Measurements from ENCODE around the gene LHFPL6.

LHFPL6 gene

DNA sequence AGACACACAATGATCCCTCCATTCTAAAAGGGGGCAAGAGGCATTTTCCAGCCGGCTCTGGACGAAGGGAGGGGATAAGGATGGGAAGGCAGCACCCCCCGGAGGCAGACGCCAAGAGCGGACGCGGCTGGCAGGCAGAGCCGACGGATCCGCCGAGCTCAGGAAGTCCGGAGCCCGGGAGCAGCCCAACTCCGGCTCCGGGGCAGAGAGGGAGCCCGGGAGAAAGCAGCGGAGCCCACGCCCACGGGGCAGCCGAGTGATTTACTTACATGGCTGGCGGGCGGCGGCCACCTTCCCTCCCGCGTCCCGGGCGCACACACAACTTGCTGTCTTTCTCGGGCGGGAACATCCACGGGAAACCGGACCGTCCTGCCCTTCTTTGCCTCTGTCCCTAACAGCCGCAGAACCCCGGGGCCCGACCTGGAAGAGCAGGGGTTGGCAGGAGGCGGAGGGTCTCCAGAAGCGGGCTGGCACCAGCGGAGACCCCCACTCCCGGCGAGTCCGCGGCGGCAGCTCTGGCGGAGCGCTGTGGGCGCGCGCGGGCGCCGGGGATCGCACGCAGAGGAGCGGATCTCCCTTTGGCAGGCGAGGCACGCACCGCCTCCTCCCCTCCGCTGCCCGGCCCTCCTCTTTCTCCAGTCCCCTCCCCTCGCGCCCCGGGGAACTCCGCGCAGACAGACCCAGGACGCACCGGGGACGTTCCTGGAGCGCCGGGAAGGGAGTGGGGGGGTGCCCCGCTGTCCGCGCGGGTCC, at the start of gene LHFPL6:
TSS of gene LHFPL6 (minus strand) at position 580 of the 753 bp plus-strand sequence.
- DNase-seq (ENCODE audit: low spot score), result peak; percentile 76

DNA sequence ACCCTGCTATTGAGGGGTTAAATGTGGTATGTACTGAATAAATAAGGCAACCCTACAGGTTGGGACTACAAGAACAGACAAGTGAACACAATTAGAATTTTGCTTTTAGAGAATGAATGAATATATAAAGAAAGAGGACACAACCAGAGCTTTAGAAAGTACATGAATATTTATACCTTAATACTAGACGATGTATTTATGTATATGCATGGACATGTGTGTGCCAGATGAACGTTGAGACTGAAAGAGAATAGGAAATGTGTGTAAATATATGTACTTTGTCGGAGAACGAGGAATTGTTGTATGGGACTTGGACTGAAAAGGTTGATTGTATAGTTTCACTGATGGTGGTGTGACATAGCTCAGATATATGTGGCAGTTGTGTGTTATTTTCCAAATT, 43.1 kb upstream of the LHFPL6 start:
- no peak for DNase-seq (ENCODE audit: low spot score)

DNA sequence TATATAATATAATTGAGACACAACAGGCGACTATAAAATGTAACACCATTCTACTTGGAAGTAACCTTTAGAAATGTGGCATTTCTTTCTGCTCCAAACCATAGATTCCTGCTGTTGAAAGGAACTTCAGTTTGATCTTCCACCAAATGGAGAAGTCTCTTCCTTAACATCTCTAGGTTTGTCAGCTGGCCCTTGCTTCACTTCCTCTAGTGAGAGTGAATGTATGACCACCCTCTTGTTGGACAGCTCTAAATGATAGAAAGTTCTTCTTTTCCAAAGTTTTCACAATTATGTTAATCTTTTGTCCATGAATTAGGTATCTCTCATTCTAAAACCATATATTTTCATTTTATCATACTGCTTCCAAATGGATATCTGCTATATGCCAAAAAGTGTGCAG, 38.7 kb upstream of the LHFPL6 start:
- DNase-seq (ENCODE audit: low spot score), result no peak

DNA sequence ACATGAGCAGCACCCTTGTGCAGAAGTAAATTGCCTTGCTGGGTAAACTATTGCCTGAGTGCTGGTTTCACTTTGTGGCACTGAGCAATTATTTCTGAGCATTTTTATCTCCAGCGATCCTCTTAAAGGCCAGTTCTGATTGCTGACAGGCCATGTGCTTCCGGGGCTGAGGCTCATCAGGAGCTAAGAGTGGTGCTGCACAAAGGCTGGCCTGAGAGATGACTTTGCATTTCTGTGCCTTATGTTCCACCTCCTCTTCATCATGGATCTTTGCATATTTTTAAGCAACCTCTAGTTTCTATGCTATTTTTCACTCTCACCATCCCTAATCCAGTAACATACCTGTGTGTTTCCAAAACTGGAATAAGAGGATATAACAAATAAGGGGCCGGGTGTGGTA, 34.9 kb upstream of the LHFPL6 start:
- no peak for DNase-seq (ENCODE audit: low spot score)

DNA sequence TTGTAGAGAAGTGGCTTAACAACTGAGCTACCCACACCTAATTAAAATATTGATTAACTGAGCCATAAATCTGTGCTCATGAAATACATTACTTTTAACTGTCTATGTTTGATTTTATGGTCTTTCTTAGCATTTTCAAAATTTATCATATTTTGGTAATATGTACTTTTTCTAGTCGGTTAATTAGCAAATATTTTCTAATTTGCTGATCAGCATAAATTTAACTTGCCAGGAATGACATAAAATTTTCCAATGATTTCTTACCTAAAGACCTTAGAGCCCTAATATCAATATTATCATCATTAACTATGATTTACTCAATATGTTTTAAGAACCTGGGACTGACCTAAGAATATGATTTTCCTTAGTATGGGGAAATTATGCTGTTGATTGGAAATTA, 32.6 kb upstream of the LHFPL6 start:
- no peak for DNase-seq (ENCODE audit: low spot score)

DNA sequence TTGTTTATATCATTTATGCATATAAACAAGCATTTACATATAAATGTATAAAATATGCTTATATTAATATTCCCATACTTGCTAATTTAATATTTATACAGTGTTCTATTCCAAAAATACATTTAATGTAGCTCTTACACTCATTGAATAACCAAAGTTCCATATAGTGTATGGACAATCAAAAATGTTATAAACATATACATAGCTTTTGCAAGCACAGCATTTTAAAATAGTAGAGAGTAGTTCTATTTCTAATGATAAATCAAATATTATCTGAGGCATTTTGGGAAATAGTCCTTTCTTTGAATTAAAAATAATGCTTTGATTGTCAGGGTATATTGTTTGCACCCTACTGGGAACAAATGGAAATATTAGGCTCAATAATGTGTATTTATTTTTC, 30.0 kb upstream of the LHFPL6 start:
- no peak for DNase-seq (ENCODE audit: low spot score)

DNA sequence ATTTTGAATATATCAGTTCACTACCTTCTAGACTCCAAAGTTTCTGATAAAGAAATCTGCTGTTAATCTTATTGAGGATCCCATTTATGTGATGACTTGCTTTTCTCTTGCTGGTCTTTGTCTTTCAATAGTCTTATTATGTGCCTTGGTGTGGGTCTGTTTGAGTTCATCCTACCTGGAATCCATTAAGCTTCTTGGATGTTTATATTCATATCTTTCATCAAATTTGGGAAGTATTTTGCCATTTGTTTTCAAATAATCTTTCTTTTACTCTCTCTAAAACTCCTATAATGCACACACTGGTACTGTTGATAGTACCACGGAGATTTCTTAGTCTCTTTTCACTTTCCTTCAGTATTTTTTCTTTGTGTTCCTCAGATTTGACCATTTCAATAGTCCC, 28.3 kb upstream of the LHFPL6 start:
- no peak for DNase-seq (ENCODE audit: low spot score)

DNA sequence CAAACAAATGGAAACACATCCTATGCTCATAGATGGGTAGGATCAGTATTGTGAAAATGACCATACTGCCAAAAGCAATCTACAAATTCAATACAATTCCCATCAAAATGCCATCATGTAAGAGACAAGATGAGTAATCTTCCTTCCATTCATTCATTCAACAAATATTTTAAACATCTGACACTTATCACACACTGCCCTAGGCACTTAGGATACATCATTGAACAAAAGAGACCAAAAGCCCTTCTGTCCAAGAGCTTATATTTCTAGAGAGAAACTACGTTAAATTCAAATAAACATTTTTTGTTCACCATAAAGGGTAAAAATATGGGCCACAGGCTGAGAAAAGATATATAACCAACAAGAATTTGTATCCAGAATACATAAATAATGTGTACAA, 20.5 kb upstream of the LHFPL6 start:
- DNase-seq (ENCODE audit: low spot score), result no peak

DNA sequence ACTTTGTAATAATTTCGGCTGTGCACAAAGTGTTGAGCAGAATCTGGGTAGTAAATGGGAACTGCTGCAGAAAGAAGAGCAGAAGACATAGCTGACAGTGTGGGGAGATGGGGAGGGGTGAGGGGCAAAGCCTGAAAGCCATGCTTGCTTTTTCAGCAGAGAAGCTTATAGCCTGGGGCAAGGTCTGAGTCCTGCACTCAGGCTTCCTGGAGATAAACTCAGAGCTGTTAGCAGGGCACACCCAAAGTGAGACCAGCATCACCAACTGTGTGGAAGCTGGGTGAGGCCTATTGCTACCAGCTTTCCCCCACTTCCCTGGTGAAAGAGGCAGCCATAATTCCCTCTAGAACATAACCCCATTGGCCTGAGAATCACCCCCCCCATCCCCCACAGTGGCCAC, 15.6 kb upstream of the LHFPL6 start:
- DNase-seq (ENCODE audit: low spot score), result no peak

DNA sequence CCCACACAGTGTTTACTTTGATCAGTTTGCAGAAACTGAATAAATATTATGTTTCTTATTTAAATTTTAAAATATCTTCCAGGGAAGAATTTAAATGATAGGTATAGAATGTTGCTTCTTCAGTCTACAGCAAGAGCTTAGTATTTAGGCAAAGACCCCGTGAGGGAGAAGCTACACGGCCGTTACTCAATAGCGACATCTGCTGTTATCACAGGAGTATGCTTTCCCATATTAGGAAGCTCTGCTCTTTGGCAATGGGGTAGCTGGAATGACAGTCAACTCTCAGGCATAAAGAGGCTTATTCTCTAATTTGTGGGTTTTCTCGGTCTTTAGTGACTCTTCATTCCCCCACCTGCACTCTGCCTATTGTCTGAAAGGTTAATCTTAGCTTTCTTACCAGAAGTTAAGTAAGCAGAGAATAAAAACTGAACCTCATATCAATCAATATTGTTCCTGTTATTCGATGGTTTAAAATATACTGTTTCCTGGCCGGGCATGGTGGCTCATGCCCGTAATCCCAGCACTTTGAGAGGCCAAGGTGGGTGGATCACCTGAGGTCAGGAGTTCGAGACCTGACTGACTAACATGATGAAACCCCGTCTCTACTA, 13.2 kb upstream of the LHFPL6 start:
- peak; percentile 87 for DNase-seq (ENCODE audit: low spot score)

DNA sequence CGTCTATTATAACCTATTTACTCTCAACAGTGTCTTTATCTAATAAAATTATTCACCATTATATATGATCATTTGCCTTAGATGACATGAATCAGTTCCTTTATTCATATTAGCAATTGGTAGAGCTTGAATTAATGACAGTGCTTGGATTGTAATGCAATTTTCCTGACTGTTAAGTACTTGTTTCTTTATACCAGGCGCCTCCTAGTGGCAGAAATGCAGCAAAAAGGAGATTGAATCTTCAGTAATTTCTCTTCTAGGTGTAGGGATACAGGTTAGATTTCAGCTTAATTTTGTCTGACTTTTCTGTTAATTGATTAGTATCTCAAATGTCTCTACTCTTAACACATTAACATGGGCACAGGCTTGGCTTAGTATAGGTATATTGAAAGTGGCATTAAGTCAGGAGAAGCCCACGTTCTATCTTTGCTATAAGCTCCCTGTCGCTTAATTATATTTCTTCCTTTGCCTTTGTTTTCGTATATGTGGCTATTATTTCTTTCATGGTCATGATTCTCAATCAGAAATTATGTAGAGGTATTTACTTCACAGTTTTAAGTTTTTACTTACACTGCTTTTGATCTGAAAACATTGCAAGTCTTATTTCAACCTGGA, 9.1 kb upstream of the LHFPL6 start:
- DNase-seq (ENCODE audit: low spot score), result peak; percentile 85

DNA sequence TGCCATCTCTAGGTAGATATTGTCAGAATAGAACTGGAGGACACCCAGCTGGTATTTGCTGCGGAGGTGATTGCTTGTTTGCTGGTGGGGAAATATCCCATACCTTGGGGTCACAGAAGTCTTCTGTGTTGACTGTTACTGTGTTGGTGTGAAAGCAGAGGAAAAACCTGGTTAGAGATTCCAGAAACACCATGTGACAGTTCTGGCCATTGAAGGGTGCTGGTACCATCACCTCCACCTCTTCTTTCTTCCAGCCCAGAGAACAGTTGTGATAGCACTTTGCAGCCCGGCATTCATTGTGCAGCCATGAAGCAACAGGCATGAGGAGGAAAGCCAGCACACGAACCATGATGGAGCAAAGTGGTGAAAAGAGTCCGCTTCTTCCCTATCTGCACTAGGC, 4.9 kb upstream of the LHFPL6 start:
- no peak for DNase-seq (ENCODE audit: low spot score)

DNA sequence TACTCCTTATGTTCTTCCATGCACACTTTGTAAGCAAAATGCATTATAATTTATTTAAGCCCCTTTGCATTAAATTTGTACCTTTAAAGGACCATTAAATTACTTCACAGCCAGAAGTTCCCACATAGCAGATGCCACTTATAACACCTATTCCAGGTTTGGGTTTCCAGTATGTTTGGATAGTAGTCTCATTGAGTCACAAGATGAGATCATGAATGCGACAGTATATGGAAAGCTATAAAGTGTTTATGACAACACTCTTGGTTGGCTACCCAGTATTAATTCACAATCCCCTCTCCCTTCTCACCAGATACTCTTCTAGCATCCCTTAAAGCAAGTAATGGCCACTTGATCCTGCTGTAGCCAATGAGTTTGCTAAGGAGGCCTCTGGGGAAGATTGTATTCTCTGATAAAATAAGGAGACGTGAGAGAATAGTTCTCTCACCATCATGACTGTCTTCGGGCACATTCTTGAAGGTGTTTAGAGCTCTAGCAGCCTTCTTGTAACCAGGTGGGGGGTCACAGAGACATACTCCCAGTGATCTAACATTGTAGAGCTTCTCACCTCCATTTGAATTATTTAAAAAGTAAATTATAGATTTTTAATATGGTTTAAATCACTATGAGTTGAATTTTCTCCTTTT, 2.8 kb upstream of the LHFPL6 start:
- DNase-seq (ENCODE audit: low spot score), result no peak

DNA sequence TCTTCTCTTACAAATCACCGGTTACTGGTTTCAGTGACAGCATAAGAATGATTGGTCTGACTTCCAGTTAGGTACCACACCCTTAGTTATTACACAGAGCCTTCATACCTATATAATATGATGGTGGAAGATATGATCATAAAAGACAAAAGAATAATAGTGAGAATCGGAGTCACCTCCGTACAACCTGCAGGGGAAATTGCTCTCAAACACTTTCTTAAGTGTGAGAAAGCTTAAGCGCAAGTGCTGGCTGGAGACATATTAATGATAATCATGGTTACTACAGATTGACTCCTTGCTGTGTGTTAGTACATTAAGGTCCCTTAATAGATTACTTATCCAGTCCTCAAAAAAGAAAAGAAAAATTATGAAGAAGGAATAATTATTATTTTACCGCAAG, 1.8 kb upstream of the LHFPL6 start:
- no peak for DNase-seq (ENCODE audit: low spot score)

DNA sequence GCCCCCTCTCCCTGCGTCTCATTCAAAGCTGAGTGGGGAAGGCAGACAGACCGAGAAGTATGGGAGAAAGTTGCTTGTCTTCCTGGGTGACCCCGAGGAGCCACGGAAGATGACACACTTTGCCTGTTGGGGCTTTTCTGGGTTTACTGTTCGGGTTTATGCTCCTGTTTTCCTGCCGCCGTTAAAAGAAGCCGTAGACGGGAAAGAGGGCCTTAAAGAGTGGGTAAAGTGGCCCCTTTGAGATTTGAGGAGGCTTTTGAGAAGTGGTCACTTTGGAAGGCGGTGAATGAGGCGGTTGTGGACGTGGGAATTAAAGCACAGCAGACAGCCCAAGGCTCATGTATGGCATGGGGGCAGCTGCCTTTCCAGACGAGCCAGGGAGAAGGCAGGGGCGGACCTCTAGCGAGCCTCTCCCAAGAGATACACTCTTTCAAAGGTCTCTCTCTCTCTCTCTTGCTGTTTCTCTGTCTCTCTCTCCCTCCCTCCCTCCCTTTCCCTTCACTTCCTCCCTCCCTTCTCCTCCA, 493 bp upstream of the LHFPL6 start:
- DNase-seq (ENCODE audit: low spot score), result peak; percentile 48

DNA sequence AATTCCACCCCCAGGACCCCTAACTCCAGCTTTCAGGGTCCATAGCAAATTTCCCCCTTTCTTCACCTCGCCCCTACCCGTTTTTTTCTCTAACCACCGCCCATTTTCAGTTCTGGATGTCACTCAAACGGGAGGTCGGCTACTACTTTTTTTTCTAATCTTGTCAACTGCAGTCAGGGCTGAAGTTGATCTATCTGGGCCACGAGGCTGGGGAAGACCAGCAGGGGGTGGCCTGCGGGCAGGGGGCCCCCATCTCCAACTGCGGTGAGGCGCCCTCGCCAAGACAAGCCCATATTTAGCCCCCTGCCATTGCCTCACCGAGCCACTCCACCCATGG, 748 bp downstream of the LHFPL6 start:
- peak; percentile 88 for DNase-seq (ENCODE audit: low spot score)

DNA sequence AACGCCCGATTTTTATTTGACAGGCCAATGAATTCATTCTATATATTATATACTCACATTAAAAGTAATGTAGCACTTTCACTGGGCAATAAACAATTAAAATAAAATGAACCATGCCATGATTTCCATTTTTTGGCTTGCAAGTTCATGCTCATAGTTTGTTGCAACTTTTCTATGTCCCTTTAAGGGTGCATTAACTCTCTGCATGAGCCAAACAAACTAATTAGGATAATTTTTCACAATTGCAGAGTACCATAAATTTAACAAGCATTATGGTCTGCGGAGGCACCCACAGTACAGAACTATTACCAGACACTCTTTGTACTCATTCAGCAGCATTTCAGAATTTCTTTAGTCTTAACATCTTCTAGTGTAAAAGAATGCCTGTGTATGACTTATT, 1.4 kb downstream of the LHFPL6 start:
- DNase-seq (ENCODE audit: low spot score), result no peak

DNA sequence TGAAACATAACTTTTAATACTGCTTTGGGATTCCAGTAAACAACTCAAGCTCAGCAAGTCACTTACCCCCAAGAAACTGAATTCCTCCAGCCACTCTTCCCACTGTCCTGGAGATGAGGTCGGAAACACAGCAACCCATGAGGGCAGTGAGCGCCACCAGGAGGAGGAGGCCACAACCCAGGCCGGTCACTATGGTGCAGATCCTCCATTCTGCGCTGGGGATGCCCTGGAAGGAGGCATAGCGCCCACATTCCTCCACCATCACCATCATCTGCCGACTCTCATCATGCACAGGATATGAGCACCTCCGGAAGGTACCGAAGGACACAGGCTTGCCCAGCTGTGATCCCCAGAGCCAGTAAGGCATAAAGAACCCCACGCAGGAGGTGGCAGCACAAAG, 2.2 kb downstream of the LHFPL6 start:
- no peak for DNase-seq (ENCODE audit: low spot score)

DNA sequence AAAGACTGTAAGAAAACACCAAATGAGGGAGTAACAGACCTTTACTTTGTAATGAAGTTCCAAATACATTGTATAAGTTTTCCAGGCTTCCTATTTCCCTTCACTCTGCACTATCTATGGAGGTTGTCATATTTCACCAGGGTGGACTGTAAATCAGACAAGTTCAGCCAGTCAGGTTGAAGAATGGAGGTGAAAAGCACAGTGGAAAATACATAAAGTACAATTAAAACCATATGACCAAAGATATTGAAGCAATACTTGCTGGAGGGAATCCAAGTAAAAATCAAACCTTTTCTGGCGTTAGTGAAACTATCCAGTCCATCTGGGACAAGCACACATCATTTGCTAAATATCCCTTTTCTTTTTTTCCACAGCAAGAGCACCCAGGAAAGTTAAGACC, 3.2 kb downstream of the LHFPL6 start:
- no peak for DNase-seq (ENCODE audit: low spot score)

DNA sequence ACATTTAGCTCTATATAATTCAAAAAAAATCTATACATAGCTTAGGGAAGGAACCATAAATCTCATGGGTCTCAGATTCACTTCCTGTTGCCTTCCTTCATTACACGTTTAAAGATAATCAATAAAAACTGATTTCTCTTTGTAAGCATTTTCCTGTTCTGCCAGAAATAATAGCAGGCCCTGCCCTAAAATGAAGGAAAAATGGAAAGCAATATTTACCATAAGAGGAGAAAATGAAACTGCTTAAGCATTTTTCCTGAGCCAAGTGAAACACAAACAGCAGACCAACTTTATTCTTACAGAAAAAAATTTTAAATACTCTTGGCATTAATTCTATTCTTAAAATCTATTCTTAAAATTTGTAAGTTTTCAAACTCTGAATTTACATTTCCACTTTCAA, 4.0 kb downstream of the LHFPL6 start:
- DNase-seq (ENCODE audit: low spot score), result no peak

DNA sequence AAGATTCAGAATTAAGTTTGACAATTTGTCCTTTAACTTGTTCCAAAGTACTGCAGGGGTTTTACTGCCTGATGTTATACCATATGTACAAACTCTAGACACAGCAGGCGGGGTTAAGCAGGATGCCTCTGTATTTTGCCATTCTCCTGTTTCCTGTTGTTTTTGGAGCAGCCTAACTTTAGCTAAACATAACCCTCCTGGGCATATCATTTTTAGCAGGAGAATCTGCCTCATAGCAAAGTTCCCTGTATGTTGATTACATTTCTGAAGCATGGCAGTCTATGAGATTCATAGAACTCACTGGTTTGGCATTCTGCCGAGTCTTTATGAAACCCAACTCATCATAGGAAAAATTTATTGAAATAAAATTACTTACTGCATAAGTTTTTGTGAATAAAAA, 5.2 kb downstream of the LHFPL6 start:
- no peak for DNase-seq (ENCODE audit: low spot score)

DNA sequence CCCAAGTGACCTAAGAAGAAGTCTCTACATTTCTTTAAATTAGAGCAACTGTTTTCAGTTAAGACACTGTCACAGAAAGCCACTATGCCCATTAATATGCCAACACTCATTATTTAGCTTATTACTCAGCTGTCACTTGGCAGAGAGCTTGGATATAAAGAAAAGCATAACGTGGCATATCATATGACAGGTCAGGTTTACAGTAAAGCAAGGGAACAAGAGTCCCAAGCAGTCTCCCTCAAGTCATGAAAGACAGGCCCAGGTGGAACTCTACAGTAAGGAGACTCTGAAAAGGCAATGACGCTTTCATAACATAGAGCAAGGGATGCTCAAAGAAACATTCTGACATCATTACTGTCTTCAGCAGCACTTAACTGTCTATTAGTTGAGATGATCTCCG, 6.3 kb downstream of the LHFPL6 start:
- no peak for DNase-seq (ENCODE audit: low spot score)

DNA sequence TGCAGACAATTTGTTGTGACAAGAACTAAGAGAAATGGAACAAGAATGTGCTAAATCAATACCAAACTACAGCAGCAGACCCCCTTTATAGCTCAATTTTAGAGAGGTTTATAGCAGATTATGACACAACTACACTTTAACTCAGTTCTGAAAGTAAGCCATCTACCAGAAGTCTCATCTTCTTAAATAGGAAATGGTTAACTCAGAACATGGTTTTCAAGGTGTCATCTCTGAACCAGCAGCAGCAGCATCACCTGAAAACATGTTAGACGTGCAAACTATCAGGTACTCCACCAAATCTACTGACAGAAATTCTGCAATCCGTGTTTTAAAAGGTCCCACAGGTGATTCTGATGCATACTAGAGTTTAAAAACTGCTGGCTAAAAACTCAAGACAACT, 6.8 kb downstream of the LHFPL6 start:
- DNase-seq (ENCODE audit: low spot score), result no peak
